Measurements from ENCODE around the gene FTO.

The FTO gene

GRCh38 chr16:54140057-54140787, 436.3 kb downstream of the FTO start:
- no peak for FAIRE-seq

GRCh38 chr16:54140788-54141136, 436.8 kb downstream of the FTO start:
- FAIRE-seq: no peak

- no peak for FAIRE-seq
Measured at GRCh38 chr16:54142787-54143186, 438.8 kb downstream of the FTO start.

GRCh38 chr16:54143410-54143809, 439.5 kb downstream of the FTO start:
- no peak for FAIRE-seq

GRCh38 chr16:54143934-54144571, 440.1 kb downstream of the FTO start:
- FAIRE-seq: no peak

GRCh38 chr16:54144572-54144947, 440.6 kb downstream of the FTO start:
- FAIRE-seq: no peak

GRCh38 chr16:54145881-54146280, 441.9 kb downstream of the FTO start:
- no peak for FAIRE-seq

GRCh38 chr16:54148974-54149373, 445.0 kb downstream of the FTO start:
- FAIRE-seq: no peak

- FAIRE-seq: no peak
Measured at GRCh38 chr16:54150861-54151260, 446.9 kb downstream of the FTO start.

GRCh38 chr16:54152362-54153239, 448.6 kb downstream of the FTO start:
- no peak for FAIRE-seq

GRCh38 chr16:54153240-54153934, 449.4 kb downstream of the FTO start:
- FAIRE-seq: no peak

GRCh38 chr16:54156349-54156748, 452.4 kb downstream of the FTO start:
- FAIRE-seq: no peak

- no peak for FAIRE-seq
Measured at GRCh38 chr16:54158986-54159385, 455.0 kb downstream of the FTO start.

GRCh38 chr16:54159490-54160080, 455.6 kb downstream of the FTO start:
- FAIRE-seq: no peak

- FAIRE-seq: no peak
Measured at GRCh38 chr16:54160252-54160860, 456.4 kb downstream of the FTO start.

GRCh38 chr16:54160939-54161897, 457.3 kb downstream of the FTO start:
- FAIRE-seq: no peak

- no peak for FAIRE-seq
Measured at GRCh38 chr16:54163197-54163843, 459.4 kb downstream of the FTO start.

GRCh38 chr16:54164789-54165173, 460.8 kb downstream of the FTO start:
- no peak for FAIRE-seq

GRCh38 chr16:54165174-54165911, 461.4 kb downstream of the FTO start:
- FAIRE-seq: no peak
